WERI-Rb-1 (cell line): ENCODE results near the gene FBLN1.
"Not testable (repeated sequence)": the region's sequence is repeated elsewhere in the genome, so short reads cannot be mapped to it uniquely, and the experiment has no call there.

Source experiments
- DNase-seq: peaks from one replicate; pipeline ENCODE4 v3.0.0-alpha.2; 2020
- H3K27ac ChIP-seq: fragments of 250-450 bp; sonication (Bioruptor Pico); 2 replicates; pipeline ENCODE4 v1.5.1; 2020; ENCODE audit warnings: mild to moderate bottlenecking, moderate library complexity
- H3K27me3 ChIP-seq: fragments of 250-450 bp; sonication (Bioruptor Pico); 2 replicates; pipeline ENCODE4 v1.5.1; 2021; ENCODE audit warnings: mild to moderate bottlenecking, low read depth, moderate library complexity; ENCODE audit not compliant: insufficient read depth, severe bottlenecking
- H3K36me3 ChIP-seq: fragments of 250-450 bp; sonication (Bioruptor Pico); 2 replicates; pipeline ENCODE4 v1.5.1; 2020; ENCODE audit warnings: mild to moderate bottlenecking, moderate library complexity
- H3K4me3 ChIP-seq: 2 replicates; pipeline ENCODE4 v1.5.1; 2011; ENCODE audit warnings: low read depth, mild to moderate bottlenecking, control low read depth, low read length
- H3K9me3 ChIP-seq: fragments of 250-450 bp; sonication (Bioruptor Pico); 2 replicates; pipeline ENCODE4 v1.5.1; 2021; ENCODE audit warnings: mild to moderate bottlenecking, moderate library complexity; ENCODE audit not compliant: severe bottlenecking
- TF ChIP-seq, protein P1 (sequence below): IDR thresholded peaks from 2 replicates; pipeline ENCODE4 v1.5.1; 2011; ENCODE audit warnings: low read depth, mild to moderate bottlenecking, control low read depth, inconsistent platforms, low read length

Gene FBLN1

DNA sequence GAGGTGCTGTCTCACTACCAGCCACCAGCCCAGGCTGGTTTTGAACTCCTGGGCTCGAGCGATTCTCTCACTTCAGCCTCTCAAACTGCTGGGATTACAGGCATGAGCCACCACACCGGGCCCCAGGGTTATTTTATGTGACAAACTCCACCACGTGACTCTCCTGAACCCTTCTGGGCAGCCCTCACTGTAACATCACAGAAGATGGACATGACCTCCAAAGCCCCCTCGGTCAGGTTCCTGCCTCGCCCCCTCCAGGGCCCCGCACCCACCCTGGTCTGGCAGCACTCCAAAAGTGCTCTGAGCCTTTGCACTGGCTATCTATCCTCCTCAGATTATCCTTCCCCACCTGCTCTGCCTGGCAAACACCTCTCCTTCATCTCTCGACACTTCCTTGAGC is 45.9 kb upstream of the FBLN1 start:
- Histone ChIP-seq H3K27ac (no peak overlapping the region), H3K27me3 (no peaks in the 10 kb centered on the region), H3K4me3 (no peak overlapping the region), H3K36me3 (no peaks in the 10 kb centered on the region), H3K9me3 (no peaks in the 10 kb centered on the region)
- TF ChIP-seq, protein P1, sequence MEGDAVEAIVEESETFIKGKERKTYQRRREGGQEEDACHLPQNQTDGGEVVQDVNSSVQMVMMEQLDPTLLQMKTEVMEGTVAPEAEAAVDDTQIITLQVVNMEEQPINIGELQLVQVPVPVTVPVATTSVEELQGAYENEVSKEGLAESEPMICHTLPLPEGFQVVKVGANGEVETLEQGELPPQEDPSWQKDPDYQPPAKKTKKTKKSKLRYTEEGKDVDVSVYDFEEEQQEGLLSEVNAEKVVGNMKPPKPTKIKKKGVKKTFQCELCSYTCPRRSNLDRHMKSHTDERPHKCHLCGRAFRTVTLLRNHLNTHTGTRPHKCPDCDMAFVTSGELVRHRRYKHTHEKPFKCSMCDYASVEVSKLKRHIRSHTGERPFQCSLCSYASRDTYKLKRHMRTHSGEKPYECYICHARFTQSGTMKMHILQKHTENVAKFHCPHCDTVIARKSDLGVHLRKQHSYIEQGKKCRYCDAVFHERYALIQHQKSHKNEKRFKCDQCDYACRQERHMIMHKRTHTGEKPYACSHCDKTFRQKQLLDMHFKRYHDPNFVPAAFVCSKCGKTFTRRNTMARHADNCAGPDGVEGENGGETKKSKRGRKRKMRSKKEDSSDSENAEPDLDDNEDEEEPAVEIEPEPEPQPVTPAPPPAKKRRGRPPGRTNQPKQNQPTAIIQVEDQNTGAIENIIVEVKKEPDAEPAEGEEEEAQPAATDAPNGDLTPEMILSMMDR = no peak
- no peak for DNase-seq

- no peaks in the 10 kb centered on the region for H3K27me3 ChIP-seq
- H3K36me3 ChIP-seq = no peaks in the 10 kb centered on the region
- DNase-seq = no peak
- H3K9me3 ChIP-seq = no peaks in the 10 kb centered on the region
- TF ChIP-seq, protein P1 = no peak
- no peak overlapping the region for H3K4me3 ChIP-seq
- H3K27ac ChIP-seq = no peak overlapping the region
Measured at GRCh38 chr22:45458532-45458931, 44.2 kb upstream of the FBLN1 start.

DNA sequence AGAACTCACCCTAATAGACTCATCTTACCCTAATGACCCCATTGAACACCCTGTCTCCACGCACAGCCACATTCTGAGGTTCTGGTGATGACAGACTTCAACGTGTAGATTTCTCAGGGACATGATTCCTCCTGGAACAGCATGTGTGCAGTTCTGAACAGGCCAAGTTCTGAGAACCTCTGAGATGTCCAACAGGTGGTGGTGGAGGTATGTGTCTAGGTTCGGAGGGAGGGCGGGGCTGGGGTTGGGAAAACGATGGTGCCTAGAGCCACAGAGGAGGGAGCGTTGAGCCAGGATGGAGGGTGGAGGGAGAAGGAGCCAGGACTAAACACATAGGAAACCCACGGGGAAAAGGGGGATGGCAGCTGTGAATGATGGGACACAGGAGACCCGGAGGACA is 43.4 kb upstream of the FBLN1 start:
- Histone ChIP-seq H3K27me3 (no peaks in the 10 kb centered on the region), H3K27ac (no peak overlapping the region), H3K4me3 (no peak overlapping the region), H3K36me3 (no peaks in the 10 kb centered on the region), H3K9me3 (no peaks in the 10 kb centered on the region)
- TF ChIP-seq, protein P1 = no peak
- DNase-seq = no peak

DNA sequence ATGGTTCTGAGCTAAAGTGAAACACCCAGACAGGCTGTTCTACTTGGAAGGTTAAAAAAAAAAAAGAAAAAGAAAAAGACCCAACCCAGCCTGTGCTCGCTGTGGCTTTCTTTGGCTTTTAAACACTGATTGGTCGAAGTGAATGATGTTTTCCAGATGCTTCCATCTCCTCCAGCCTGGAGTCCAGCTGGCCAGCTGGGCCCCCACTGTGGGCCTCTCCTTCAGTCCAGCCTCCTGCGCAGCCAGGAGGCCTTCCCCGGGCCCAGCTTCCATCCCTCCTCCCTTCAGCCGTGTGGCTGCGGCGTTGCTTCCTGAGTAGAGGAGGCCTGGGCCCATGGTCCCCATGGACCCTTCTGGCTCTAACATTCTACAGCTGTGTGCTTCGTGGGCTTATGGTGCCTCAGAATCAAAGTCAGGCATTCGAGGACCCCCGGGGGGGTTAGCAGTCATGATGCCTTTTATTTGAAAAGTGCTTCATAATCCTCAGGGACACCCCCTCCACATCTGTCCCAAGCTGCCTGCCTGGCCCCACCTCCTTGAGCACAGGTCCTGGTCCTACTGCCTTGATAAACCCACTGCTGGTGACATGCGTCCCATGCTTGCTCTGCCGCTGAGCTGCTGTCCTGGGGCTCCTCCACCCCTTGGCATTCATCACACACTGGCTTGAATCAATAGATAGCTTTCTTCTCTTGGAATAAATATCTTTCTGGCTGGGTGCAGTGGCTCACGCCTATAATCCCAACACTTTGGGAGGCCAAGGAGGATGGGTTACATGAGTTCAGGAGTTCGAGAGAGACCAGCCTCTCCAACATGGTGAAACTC is 42.2 kb upstream of the FBLN1 start:
- Histone ChIP-seq H3K9me3 (no peaks in the 10 kb centered on the region), H3K27ac (no peak overlapping the region), H3K4me3 (no peak overlapping the region), H3K36me3 (no peaks in the 10 kb centered on the region), H3K27me3 (no peaks in the 10 kb centered on the region)
- TF ChIP-seq, protein P1 = no peak
- no peak for DNase-seq

- peak; percentile 31 for DNase-seq
- Histone ChIP-seq H3K9me3 (no peaks in the 10 kb centered on the region), H3K27ac (no peak overlapping the region), H3K27me3 (no peaks in the 10 kb centered on the region), H3K36me3 (no peaks in the 10 kb centered on the region), H3K4me3 (no peak overlapping the region)
- TF ChIP-seq, protein P1 = peak; percentile 68
Measured at GRCh38 chr22:45462034-45462655, 40.5 kb upstream of the FBLN1 start.

DNA sequence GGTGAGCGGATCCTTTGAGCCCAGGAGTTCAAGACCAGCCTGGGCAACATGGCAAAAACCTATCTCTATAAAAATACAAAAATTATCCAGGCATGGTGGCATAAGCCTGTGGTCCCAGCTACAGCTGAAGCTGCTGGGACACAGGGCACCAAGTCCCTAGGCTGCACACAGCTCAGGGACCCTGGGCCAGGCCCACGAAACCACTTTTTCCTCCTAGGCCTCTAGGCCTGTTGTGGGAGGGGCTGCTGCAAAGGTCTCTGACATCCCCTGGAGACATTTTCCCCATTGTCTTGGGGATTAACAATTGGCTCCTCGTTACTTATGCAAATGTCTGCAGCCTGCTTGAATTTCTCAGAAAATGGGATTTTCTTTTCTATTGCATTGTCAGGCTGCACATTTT is 39.0 kb upstream of the FBLN1 start:
- H3K4me3 ChIP-seq, H3K27ac ChIP-seq, H3K36me3 ChIP-seq, H3K27me3 ChIP-seq, DNase-seq, H3K9me3 ChIP-seq: not testable (repeated sequence)
